OCI-LY1 (cell line): Measurements from ENCODE around the gene TXLNG.
"Not testable (repeated sequence)": the region's sequence is repeated elsewhere in the genome, so short reads cannot be mapped to it uniquely, and the experiment has no call there.

Experiments used
- EZH2 ChIP-seq: fragments of 200-600 bp; sonication (generic), shearing (Covaris generic); IDR thresholded peaks from 2 replicates; pipeline ENCODE4 v1.8.0; 2017; ENCODE audit warnings: borderline replicate concordance, mixed run types, mild to moderate bottlenecking, antibody characterized with exemption, low read length, moderate library complexity, mixed read lengths
- TF ChIP-seq, protein P1 (sequence below): fragments of 200-600 bp; sonication (generic), shearing (Covaris generic); IDR thresholded peaks from 2 replicates; pipeline ENCODE4 v1.5.1; 2017; ENCODE audit warnings: mild to moderate bottlenecking, antibody characterized with exemption, low read length, moderate library complexity, mixed read lengths

DNA sequence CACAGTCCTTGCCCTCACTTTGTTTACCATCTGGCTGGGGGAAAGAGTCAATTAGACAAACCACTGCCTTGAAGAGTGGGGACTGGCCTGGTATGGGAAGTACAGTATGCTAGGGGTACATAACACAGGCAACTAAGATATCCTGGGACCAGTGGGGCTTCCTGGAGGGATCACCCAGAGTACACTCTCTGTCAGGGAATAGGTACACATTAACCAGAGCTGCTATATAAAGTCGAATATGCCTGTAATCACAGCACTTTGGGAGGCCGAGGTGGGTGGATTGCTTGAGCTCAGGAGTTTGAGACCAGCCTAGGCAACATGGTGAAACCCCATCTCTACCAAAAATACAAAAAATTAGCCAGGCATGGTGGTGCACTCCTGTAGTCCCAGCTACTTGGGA lies 6.5 kb upstream of the TXLNG start:
- TF ChIP-seq EZH2: not testable (repeated sequence)
- TF ChIP-seq, protein P1, sequence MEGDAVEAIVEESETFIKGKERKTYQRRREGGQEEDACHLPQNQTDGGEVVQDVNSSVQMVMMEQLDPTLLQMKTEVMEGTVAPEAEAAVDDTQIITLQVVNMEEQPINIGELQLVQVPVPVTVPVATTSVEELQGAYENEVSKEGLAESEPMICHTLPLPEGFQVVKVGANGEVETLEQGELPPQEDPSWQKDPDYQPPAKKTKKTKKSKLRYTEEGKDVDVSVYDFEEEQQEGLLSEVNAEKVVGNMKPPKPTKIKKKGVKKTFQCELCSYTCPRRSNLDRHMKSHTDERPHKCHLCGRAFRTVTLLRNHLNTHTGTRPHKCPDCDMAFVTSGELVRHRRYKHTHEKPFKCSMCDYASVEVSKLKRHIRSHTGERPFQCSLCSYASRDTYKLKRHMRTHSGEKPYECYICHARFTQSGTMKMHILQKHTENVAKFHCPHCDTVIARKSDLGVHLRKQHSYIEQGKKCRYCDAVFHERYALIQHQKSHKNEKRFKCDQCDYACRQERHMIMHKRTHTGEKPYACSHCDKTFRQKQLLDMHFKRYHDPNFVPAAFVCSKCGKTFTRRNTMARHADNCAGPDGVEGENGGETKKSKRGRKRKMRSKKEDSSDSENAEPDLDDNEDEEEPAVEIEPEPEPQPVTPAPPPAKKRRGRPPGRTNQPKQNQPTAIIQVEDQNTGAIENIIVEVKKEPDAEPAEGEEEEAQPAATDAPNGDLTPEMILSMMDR: not testable (repeated sequence)
